Femur (tissue), 1 donor: Measurements from ENCODE around the gene KANK3.
"Not testable (repeated sequence)": the region's sequence is repeated elsewhere in the genome, so short reads cannot be mapped to it uniquely, and the experiment has no call there.

ENCODE experiments used
- DNase-seq: peaks from one replicate; pipeline ENCODE4 v3.0.0-alpha.2; 2017

The KANK3 gene

DNA sequence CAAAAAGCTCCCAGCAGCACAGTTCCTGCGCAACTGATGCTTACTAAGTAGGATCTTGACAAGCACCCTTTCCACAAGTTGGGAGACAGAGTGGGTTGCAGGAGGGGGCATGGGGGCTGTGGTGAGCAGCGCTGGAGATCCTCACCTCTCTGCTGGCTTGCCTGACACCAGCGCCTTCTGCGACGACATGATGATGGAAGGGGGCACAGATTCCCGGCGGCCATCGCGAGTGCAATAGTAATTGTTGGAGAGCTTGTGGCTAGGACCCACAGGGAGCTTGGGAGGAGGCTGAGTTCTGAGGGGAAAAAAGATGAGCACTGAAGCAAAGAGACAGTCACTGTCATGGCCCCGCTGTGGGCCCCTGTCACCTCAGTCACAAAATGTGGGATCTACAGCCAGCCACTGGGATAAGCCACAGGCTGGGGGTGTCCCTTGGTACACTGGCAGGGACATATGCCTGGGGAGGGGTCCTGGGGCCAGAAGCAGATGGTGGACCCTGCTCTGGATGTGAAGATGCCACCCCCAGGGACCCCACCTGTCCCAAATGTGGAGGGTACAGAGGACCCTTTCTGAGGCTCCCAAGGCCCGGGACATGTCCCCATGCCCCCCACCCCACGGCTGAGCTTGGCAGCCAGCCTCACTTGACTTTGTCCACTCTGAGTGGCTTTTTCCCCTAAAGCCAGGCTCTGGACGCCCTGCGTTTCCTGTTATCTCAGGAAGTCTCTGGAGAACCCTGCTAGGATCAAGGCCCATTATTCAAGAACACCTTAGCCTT is 26.5 kb downstream of the KANK3 start:
- DNase-seq = no peak

DNA sequence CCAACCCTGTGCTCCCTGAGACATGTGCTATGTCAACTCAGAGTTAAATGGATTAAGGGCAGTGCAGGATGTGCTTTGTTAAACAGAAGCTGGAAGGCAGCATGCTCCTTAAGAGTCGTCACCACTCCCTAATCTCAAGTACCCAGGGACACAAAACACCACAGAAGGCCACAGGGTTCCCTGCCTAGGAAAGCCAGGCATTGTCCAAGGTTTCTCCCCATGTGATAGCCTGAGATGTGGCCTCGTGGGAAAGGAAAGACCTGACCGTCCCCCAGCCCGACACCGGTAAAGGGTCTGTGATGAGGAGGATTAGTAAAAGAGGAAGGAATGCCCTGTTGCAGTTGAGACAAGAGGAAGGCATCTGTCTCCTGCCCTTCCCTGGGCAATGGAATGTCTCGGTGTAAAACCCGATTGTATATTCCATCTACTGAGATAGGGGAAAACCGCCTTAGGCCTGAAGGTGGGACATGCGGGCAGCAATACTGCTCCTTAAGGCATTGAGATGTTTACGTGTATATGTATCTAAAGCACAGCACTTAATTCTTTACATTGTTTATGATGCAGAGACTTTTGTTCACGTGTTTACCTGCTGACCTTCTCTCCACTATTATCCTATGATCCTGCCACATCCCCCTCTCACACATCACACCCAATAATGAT is 28.0 kb downstream of the KANK3 start:
- DNase-seq = not testable (repeated sequence)

DNA sequence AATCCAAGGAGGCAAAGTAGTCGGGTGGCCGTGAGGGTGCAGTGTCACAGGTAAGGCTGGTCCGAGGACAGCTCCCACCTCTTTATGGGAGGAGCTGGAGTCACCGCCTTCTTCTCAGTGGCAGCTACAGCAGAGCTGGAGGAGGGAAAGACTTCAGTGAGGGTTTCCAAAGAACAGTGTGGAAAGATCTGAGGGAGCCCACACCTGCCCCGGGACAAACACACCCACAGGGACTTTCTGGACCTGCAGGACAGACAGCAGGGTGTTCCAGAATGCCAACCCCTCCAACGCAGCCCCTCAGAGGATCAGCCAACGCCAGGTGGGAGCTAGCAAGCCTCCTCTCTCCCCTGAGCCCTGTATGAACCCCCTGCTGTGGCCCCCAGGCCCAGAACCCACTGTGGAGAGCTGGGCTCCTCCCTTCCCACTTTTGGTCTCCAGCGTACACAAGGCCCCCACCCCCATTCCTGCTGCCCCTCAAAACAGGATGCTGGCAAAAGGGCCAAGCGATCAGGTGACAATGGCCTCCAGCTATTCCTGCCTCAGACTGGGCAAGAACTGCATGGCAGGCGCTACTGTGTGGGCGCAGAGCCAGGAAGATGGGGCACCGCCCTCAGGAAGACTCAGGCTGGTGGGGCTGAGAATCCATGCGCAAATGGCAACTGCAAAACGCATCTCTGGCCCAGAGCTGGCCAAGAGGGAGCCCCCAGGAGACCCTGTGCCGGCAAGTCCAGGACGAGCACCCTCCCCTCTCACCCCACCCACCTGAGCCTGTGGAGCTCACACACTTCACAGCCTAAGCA is 31.4 kb downstream of the KANK3 start:
- DNase-seq = no peak

DNA sequence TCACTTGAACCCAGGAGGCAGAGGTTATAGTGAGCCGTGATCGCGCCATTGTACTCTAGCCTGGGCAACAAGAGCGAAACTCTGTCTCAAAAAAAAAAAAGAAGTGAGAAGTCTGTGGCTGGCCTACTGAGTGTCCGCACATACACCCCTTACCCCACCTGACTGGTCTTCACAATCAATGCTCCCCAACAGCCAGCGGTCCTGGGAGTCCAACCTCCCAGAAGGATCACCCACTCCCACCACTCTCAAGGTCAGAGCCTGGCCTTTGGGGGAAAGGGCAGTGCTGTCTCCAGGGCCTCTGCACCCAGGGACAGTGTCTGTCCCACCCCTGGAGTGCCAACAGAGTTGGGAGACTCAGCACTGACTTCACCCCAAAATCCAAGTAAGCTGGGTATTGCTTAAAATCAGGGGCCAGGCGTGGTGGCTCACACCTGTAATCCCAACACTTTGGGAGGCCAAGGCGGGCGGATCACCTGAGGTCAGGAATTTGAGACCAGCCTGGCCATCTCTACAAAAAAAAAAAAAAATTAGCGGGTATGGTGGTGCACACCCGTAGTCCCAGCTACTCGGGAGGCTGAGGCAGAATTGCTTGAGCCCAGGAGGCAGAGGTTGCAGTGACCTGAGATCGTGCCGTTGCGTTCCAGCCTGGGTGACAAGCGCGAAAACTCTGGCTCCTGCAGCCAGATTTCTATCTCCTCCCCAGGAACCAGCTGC is 32.6 kb downstream of the KANK3 start:
- no peak for DNase-seq

DNA sequence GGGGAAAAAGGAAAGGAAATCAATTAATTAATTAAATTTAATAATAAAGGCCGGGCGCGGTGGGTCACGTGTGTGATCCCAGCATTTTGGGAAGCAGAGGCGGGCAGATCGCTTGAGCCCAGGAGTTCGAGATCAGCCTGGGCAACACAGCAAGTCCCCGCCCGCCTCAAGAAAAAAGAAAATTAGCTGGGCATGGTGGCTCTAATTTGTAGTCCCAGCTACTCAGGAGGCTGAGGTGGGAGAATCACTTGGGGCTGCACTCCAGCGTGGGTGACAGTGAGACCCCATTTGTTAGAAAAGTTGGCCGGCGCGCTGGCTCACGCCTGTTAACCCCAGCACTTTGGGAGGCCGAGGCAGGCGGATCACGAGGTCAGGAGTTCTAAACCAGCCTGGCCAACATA is 34.2 kb downstream of the KANK3 start:
- DNase-seq = no peak

DNA sequence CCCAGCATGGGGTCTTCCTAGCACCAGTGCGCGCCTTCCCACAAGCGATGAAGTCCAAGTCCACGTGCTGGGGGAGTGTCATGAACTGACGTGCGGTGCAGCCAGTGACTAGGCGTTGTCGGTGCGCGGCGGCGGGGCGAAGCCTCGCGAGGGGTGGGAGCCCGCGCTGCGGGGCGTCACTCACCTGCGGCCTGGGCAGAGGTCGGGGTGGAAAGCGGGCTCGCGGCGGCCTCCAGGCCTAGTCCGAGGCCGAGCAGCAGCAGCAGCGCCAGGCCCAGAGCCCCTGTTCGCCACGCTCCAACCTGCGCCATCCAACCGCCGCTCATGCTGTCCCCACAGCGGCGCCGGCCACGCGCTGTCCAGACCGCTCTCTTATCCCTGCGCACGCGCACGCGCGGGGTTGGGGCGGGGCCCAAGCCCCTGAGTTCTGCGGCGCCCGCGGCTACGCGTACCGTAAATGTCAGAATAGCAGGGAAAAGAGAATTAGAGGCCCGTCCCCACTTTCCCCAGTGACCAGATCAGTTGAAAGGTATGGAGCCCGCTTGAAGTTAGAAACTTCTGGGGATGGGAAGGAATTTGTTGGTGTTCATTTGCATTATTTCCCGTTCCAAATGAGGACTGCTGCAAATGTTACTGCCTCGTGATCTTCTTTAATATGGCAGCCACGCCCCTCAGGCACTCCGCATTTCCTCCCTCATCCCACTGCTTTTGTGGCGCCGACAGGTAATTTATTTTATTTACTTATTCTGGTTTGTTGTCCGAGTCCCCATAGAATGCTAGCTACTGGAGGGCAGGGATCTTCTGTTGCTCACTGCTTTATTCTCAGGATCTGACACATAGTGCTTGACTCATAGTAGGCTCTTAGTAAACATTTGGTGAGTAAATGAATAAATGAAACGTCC is 34.8 kb downstream of the KANK3 start, which contains the start of gene CD320:
CD320 (minus strand) TSS at position 394 of the 902 bp plus-strand sequence; CDS start at position 326, 68 bp downstream.
- peak; percentile 93 for DNase-seq

DNA sequence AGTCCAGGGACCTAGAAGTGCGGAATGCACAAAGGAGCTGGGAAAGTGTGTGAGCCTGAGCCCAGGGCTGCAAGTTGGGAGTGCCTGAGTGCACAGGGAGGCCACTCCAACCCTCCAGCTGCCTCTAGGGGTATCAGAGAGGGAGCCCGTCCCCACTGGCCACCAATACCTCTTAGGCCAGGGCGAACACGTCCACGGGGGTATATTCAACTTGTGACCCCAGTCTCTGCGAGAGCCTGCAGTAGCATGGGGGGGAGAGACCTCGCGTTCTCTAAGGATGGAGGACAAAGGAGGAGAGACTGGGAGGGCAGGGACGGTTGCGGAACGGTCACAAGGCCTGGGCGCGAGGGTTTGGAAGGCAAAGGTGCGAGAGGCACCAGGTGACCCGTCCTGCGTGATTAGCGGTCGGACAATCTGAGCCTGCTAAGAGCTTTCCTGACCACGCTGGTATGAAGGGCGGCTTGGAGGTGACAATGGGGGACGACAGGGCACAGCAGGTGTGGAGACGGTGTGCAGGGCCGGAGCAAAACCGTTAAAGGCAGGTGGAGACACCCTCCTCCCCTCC is 35.6 kb downstream of the KANK3 start:
- DNase-seq = no peak

DNA sequence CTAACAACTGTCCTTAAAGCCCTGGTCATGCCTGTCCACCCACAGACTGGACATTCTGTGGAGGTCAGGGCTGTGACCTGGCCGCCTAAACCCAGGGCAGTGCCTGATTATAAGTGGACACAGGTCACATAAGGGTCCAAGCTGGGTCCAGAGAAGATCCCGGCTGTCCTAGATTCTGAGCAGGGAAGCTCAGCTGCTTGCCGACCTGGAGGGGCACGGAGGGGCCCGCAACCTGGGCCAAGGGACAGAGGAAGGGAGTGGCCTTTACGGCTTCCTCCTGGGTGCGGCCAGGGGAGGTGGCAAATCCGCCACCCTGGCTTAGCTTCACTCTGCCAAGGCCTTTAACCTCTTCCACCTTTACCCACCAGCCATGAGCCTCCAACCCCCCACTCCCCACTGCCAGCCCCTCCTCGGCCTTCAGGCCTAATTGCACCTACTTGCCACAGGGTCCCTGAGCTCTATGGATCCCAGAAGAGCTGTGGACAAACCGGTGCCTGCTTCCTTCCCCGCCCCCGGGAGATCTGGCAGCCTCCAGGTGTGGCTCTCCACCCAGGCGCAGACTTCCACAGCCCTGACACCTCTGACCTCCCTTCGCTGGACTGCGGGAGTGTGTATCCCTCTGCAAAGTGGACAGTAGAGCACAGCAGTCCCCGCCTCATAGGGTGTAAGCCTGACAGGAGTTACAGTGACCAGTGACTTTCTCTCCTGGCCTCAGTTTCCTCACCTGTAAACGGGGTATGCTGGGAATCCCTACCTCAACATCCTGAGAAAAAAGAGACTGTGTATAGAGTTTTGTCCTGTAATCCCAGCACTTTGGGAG is 36.6 kb downstream of the KANK3 start:
- DNase-seq = no peak

DNA sequence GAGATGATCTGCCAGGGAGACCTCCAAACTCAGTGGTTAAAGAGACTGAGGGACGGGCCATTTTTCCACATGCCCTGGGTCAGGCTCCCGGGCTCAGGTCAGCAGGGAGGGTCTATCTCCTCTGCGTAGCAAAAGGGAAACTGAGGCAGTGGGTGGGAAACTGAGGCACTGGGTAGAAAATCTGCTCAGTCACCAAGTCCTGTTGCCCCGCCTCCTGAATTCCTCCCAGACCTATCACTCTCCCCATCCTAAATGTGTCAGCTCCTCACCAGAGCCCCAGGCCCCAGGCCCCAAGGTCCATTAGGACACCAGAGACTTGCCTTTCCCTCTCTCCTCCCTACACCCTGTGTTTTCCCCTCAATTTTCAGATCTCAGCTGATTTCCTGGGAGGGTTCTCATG is 37.3 kb downstream of the KANK3 start:
- DNase-seq = no peak

DNA sequence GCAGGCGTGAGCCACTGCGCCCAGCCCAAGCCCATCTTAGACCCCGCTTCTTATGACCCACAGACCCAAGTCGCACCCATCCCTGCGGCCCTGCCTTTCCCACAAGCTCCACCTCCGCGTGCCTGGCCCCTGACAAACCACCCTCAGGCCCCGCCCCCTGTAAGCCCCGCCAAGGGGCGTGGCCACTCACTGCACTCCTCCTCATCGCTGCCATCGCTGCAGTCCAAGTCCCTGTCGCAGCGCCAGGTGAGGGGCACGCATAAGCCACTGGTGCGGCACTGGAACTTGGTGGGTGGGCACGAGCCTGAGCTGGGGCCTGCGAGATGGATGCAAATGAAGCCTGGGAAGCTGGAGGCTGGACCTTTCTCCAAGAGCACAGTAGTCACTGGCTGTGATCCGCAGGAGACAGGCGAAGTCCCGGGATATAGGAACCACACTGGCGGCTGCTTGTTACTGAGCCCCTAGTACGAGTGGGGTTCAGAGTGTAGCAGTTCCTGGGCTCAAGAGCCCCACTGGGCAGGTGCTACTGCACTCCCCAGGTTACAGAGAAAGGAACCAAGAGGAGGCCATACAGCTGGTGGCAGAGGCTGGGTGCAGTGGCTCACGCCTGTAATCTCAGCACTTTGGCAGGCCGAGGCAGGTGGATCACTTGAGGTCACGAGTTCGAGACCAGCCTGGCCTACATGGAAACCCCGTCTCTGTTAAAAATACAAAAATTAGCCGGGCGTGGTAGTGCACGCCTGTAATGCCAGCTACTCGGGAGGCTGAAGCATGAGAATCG is 38.0 kb downstream of the KANK3 start:
- no peak for DNase-seq

DNA sequence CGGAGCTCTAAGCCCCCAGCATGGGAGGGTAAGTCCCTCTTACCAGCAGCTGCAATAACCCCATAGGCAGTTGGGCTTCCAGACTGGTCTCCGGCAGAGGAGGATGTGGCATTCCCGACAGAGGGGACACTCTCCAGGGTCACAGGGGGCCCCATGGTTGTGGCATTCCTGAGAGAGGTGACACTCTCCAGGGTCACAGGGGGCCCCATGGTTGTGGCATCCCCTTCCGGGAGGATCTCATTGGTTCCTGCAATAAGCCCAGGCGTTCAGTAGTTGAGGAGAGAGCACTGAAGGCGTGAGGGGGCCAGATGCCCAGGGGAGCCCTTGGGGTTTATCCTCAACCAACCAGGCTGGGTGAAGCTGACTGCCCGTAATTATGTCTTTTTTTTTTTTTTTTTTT is 40.3 kb downstream of the KANK3 start:
- no peak for DNase-seq

DNA sequence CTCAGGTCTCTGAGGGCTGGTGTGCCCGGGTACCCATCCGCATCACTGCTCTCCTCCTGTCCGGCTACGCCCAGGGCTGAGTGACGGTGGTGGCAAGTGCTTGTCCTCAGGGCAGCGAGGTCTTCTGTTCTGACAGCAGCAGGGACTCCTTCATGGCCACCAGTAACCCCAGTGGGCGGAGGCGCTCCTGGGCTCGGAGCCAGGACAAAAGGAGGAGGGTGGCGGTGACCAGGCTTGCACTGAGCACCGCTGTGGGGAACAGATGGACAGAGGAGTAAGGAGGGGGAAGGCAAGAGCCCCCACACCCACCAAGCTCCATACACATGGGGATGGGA is 40.7 kb downstream of the KANK3 start:
- DNase-seq = peak; percentile 59

DNA sequence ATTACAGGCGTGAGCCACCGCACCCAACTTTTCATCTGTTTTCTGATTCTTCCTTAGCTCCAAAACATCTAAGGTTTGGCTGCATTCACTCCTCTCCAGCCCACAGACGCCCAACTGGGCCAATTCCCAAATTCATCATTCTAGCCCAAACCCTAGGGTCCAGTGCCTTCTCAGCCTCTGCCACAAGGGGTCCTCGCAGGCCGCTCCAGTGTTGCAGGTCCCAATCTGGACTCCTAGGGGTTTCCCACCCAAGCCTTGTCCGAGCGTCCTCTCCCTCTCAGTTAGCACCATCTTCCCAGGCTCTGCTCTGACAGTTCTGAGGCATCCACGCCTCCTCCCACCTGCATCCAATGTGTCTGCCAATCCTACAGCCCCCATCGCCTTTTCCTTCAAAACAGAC is 51.7 kb downstream of the KANK3 start:
- not testable (repeated sequence) for DNase-seq

DNA sequence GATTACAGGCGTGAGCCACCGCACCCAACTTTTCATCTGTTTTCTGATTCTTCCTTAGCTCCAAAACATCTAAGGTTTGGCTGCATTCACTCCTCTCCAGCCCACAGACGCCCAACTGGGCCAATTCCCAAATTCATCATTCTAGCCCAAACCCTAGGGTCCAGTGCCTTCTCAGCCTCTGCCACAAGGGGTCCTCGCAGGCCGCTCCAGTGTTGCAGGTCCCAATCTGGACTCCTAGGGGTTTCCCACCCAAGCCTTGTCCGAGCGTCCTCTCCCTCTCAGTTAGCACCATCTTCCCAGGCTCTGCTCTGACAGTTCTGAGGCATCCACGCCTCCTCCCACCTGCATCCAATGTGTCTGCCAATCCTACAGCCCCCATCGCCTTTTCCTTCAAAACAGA is 66.6 kb downstream of the KANK3 start:
- DNase-seq = not testable (repeated sequence)
